Parathyroid adenoma (tissue), 2 donors: ENCODE results near the gene DUSP28.
A peak's percentile ranks its signal among the peaks of the same experiment; 100 is the strongest.

ENCODE experiments used
- H2AFZ ChIP-seq: fragments of 300-600 bp; sonication (generic); one replicate; pipeline ENCODE4 v1.7.0; 2017; ENCODE audit warnings: antibody characterized with exemption, mild to moderate bottlenecking
- H3K27ac ChIP-seq: fragments of 300-600 bp; sonication (generic); one replicate; pipeline ENCODE4 v1.7.0; 2017
- H3K27me3 ChIP-seq: fragments of 300-600 bp; sonication (generic); one replicate; pipeline ENCODE4 v1.7.0; 2017; ENCODE audit warnings: low read length; ENCODE audit not compliant: control insufficient read depth, insufficient read depth
- H3K36me3 ChIP-seq: fragments of 300-600 bp; sonication (generic); one replicate; pipeline ENCODE4 v1.7.0; 2017; ENCODE audit warnings: low read length; ENCODE audit not compliant: control insufficient read depth, insufficient read depth
- H3K4me1 ChIP-seq: fragments of 300-600 bp; sonication (generic); one replicate; pipeline ENCODE4 v1.7.0; 2017; ENCODE audit warnings: control low read depth
- H3K4me2 ChIP-seq: fragments of 300-600 bp; sonication (generic); one replicate; pipeline ENCODE4 v1.7.0; 2017; ENCODE audit warnings: low read length
- H3K4me3 ChIP-seq: fragments of 300-600 bp; sonication (generic); one replicate; pipeline ENCODE4 v1.7.0; 2017; ENCODE audit warnings: low read depth, low read length
- H3K79me2 ChIP-seq: fragments of 300-600 bp; sonication (generic); one replicate; pipeline ENCODE4 v1.7.0; 2017; ENCODE audit warnings: control low read depth
- H3K9ac ChIP-seq: fragments of 300-600 bp; sonication (generic); one replicate; pipeline ENCODE4 v1.7.0; 2017; ENCODE audit warnings: mild to moderate bottlenecking
- H3K9me3 ChIP-seq: fragments of 300-600 bp; sonication (generic); one replicate; pipeline ENCODE4 v1.7.0; 2017; ENCODE audit warnings: low read length; ENCODE audit not compliant: control insufficient read depth
- CTCF ChIP-seq: fragments of 300-600 bp; sonication (generic); IDR thresholded peaks from one replicate; pipeline ENCODE4 v1.7.0; 2017; ENCODE audit warnings: antibody characterized with exemption, mild to moderate bottlenecking
- donor health status: primary hyperparathyroidism.

DUSP28 gene

GRCh38 chr2:240582781-240583180 is 22.6 kb downstream of the DUSP28 start:
- H3K27ac ChIP-seq, result no peak overlapping the region
- no peaks in the 10 kb centered on the region for H3K36me3 ChIP-seq
- H3K27me3 ChIP-seq, result no peaks in the 10 kb centered on the region
- peaks cover 58% of the 10 kb centered on the region for H3K79me2 ChIP-seq
- H3K4me2 ChIP-seq, result no peak overlapping the region
- no peak for TF ChIP-seq CTCF
- no peak overlapping the region for H3K9ac ChIP-seq
- H3K4me3 ChIP-seq, result no peak overlapping the region
- H3K4me1 ChIP-seq, result peaks cover 15% of the 10 kb centered on the region
- no peaks in the 10 kb centered on the region for H3K9me3 ChIP-seq
- no peak overlapping the region for H2AFZ ChIP-seq

GRCh38 chr2:240583774-240584173 is 23.6 kb downstream of the DUSP28 start:
- Histone ChIP-seq H3K4me3 (no peak overlapping the region), H3K79me2 (peaks cover 61% of the 10 kb centered on the region), H2AFZ (no peak overlapping the region), H3K27ac (no peak overlapping the region), H3K9me3 (no peaks in the 10 kb centered on the region), H3K9ac (no peak overlapping the region), H3K4me2 (no peak overlapping the region), H3K27me3 (no peaks in the 10 kb centered on the region), H3K4me1 (peaks cover 18% of the 10 kb centered on the region), H3K36me3 (no peaks in the 10 kb centered on the region)
- no peak for TF ChIP-seq CTCF

- no peak for TF ChIP-seq CTCF
- no peak overlapping the region for H3K4me3 ChIP-seq
- H3K79me2 ChIP-seq, result peaks cover 61% of the 10 kb centered on the region
- H2AFZ ChIP-seq, result no peak overlapping the region
- no peaks in the 10 kb centered on the region for H3K9me3 ChIP-seq
- H3K27ac ChIP-seq, result no peak overlapping the region
- H3K27me3 ChIP-seq, result no peaks in the 10 kb centered on the region
- peak overlapping the region; percentile 75 for H3K4me2 ChIP-seq
- no peaks in the 10 kb centered on the region for H3K36me3 ChIP-seq
- peaks cover 18% of the 10 kb centered on the region for H3K4me1 ChIP-seq
- no peak overlapping the region for H3K9ac ChIP-seq
Observed at GRCh38 chr2:240584486-240585031, 24.4 kb downstream of the DUSP28 start.

GRCh38 chr2:240585101-240585500 is 24.9 kb downstream of the DUSP28 start:
- no peak overlapping the region for H3K27ac ChIP-seq
- no peak overlapping the region for H3K9ac ChIP-seq
- no peak overlapping the region for H2AFZ ChIP-seq
- H3K4me3 ChIP-seq, result peak overlapping the region; percentile 83
- H3K4me1 ChIP-seq, result peaks cover 18% of the 10 kb centered on the region
- H3K79me2 ChIP-seq, result peaks cover 57% of the 10 kb centered on the region
- no peak for TF ChIP-seq CTCF
- H3K9me3 ChIP-seq, result no peaks in the 10 kb centered on the region
- no peaks in the 10 kb centered on the region for H3K36me3 ChIP-seq
- no peaks in the 10 kb centered on the region for H3K27me3 ChIP-seq
- peak overlapping the region; percentile 75 for H3K4me2 ChIP-seq

- Histone ChIP-seq H3K27ac (peak overlapping the region; percentile 81), H3K9ac (peak overlapping the region; percentile 62), H3K9me3 (no peaks in the 10 kb centered on the region), H3K27me3 (no peaks in the 10 kb centered on the region), H3K79me2 (peaks cover 51% of the 10 kb centered on the region), H2AFZ (peak overlapping the region; percentile 84), H3K4me3 (peak overlapping the region; percentile 83), H3K36me3 (no peaks in the 10 kb centered on the region), H3K4me2 (peak overlapping the region; percentile 75), H3K4me1 (peaks cover 18% of the 10 kb centered on the region)
- no peak for TF ChIP-seq CTCF
Observed at GRCh38 chr2:240585681-240586197, 25.6 kb downstream of the DUSP28 start.
